ENCODE results near the gene C3orf49.

The C3orf49 gene

DNA sequence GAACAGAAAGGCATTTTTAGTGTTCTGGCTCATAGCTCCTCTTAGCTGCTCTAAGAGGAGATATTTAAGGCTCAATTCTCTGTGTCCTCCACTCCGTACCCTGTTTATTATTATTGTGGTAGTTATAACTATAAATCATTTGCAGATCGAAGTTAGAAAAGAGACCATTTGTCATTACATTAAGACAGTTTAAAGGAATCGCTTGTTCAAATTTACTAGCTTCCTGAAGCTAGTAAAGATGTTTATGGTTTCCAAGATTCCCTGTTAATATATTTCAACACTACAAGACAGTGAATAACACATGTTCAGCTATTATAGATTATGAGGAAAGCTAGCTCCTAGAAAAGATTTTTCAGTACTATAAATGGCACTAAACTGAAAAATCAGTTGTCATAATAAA, 57.2 kb downstream of the C3orf49 start:
- TF ChIP-seq, protein P1, sequence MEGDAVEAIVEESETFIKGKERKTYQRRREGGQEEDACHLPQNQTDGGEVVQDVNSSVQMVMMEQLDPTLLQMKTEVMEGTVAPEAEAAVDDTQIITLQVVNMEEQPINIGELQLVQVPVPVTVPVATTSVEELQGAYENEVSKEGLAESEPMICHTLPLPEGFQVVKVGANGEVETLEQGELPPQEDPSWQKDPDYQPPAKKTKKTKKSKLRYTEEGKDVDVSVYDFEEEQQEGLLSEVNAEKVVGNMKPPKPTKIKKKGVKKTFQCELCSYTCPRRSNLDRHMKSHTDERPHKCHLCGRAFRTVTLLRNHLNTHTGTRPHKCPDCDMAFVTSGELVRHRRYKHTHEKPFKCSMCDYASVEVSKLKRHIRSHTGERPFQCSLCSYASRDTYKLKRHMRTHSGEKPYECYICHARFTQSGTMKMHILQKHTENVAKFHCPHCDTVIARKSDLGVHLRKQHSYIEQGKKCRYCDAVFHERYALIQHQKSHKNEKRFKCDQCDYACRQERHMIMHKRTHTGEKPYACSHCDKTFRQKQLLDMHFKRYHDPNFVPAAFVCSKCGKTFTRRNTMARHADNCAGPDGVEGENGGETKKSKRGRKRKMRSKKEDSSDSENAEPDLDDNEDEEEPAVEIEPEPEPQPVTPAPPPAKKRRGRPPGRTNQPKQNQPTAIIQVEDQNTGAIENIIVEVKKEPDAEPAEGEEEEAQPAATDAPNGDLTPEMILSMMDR (IDR thresholded peaks at IDR 0.05; ENCODE audit: low read depth, low read length, missing control alignments) = no peak
- in situ Hi-C loops (cut with HindIII; ENCODE audit: low pct_ligation_motif_present, low sequenced_read_pairs) = no loop called here

DNA sequence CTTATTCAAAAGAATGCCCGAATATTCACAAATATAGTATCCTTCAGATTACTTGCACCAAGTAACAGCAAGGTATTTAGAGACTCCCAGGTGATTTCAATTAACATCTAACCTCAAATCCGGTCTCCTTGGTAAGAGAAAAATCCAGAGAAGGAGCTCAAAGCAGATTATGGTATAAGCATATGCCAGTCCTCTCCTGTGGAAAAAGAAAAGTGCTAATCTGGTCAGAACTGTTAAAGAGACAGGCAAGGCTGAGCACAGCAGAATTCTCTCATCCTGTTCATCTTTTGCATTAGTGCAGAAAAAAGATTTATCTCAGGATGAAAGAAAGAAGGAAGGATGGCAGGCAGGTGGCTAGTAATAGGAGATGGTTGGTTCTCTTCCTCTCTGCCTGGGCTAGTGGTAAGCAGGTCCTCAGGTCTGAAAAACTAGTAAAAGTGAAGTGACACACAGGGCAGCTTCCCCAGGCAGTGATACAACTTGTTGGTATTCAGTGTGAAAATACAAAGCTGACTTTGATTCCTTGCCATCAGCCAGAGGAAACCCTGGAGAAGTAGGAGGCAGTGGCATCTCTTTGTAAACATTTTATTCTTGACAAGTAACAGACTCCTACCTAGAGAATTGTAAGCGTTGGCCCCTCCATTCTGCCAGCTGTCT, 58.8 kb downstream of the C3orf49 start:
- H3K4me3 ChIP-seq (ENCODE audit: low read depth, low read length) = no peak overlapping the region
- peak; percentile 45 for DNase-seq
- no peaks in the 10 kb centered on the region for H3K27me3 ChIP-seq (replicated peaks)
- H3K36me3 ChIP-seq (replicated peaks) = no peaks in the 10 kb centered on the region
- TF ChIP-seq, protein P1 (IDR thresholded peaks at IDR 0.05; ENCODE audit: low read depth, low read length, missing control alignments) = no peak
- in situ Hi-C loops (cut with HindIII; ENCODE audit: low pct_ligation_motif_present, low sequenced_read_pairs) = no loop called here
- H3K27ac ChIP-seq = no peak overlapping the region

More for the DNA sequence above, 57.2 kb downstream of the C3orf49 start:
- H3K27ac ChIP-seq = no peak overlapping the region
- no peaks in the 10 kb centered on the region for H3K27me3 ChIP-seq (replicated peaks)
- no peaks in the 10 kb centered on the region for H3K36me3 ChIP-seq (replicated peaks)
- no peak for DNase-seq
- H3K4me3 ChIP-seq (ENCODE audit: low read depth, low read length) = no peak overlapping the region

DNA sequence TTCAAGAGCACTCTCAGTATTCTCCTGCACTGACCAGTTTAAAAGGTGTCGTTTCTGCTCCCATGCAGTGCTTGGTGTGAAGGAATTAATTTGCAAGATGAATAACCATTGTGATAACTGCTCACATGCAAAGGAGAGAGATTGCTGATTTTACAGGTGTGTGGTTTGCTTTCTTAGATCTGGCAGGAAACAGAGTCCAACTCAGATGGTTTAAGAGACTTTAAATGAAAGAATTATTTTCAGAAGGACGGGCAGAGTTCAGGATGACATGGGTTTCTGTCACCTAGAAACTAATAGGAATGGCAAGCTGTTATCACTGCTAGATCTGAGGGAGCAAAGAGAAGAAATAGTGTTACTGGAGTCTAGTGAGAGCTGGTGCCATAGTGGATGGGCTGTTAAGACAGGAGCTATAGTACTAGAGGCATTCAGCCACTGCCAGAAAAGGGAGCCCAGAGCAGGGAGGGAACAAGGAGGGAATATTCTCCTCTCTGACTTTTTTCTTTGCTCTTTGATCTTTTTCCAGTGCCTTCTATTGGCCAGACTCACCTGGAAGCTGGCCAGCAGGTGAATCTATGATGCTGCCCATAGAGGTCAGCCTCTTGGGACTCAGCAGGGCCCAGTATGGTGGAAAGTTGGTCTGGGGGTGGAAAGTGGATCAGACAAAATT, 59.4 kb downstream of the C3orf49 start:
- Histone ChIP-seq H3K36me3 (replicated peaks) (no peaks in the 10 kb centered on the region), H3K27me3 (replicated peaks) (no peaks in the 10 kb centered on the region), H3K27ac (no peak overlapping the region), H3K4me3 (ENCODE audit: low read depth, low read length) (no peak overlapping the region)
- TF ChIP-seq, protein P1 (IDR thresholded peaks at IDR 0.05; ENCODE audit: low read depth, low read length, missing control alignments) = no peak
- DNase-seq = no peak
- in situ Hi-C loops (cut with HindIII; ENCODE audit: low pct_ligation_motif_present, low sequenced_read_pairs) = no loop called here

DNA sequence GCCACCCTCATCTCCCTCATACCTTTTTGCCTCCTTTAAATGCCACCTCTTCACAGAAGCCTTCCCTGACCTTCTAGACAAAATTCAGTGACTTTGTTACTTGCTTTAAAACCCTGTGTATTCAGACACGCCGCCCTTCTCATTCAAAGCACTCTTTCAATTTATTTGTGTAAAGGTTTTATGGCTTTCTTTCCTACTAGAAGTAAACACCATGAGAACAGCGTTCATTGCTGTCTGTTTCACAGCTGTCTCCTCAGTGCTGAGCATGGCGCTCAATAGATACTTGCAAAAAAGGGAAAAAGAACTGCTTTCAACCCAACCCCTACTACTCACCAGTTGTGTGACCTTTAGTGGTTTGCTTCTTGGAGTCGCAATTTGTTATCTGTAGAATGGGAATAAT, 61.6 kb downstream of the C3orf49 start:
- in situ Hi-C loops (cut with HindIII; ENCODE audit: low pct_ligation_motif_present, low sequenced_read_pairs) = no loop called here
- H3K36me3 ChIP-seq (replicated peaks) = no peaks in the 10 kb centered on the region
- no peak for DNase-seq
- no peak overlapping the region for H3K27ac ChIP-seq
- no peak overlapping the region for H3K4me3 ChIP-seq (ENCODE audit: low read depth, low read length)
- H3K27me3 ChIP-seq (replicated peaks) = no peaks in the 10 kb centered on the region
- TF ChIP-seq, protein P1 (IDR thresholded peaks at IDR 0.05; ENCODE audit: low read depth, low read length, missing control alignments) = no peak

DNA sequence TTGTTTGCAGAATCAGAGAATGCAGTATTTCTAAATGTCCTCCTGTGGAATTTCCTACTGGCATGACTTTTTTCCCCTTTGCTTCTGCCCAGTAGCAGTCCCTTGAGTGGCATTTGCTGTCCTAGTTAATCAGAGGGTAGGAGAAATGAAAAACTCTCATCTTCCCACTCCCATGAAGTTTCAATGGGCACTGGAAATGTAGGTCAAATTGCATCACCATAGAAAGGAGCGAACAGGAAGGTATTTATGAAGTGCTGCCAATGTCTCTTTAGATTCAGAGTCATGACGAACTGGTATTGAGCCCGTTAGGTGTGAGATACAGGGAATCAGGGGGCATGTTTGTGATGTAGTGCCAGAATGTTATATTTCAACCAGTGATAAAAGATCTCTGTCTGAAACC, 67.8 kb downstream of the C3orf49 start:
- Histone ChIP-seq H3K27ac (no peak overlapping the region), H3K36me3 (replicated peaks) (no peaks in the 10 kb centered on the region), H3K27me3 (replicated peaks) (no peaks in the 10 kb centered on the region), H3K4me3 (ENCODE audit: low read depth, low read length) (no peak overlapping the region)
- TF ChIP-seq, protein P1 (IDR thresholded peaks at IDR 0.05; ENCODE audit: low read depth, low read length, missing control alignments) = no peak
- in situ Hi-C loops (cut with HindIII; ENCODE audit: low pct_ligation_motif_present, low sequenced_read_pairs) = no loop called here
- no peak for DNase-seq

Data from brain microvascular endothelial cell (primary cell).